GM21619 (cell line): ENCODE results near the gene MRPL27.
"Not testable (repeated sequence)": the region's sequence is repeated elsewhere in the genome, so short reads cannot be mapped to it uniquely, and the experiment has no call there.

Experiments used
- ATAC-seq: cut with Tn5 transposase; IDR thresholded peaks from one replicate; pipeline ENCODE4 v1.9.1; 2021; ENCODE audit not compliant: unreplicated experiment

MRPL27 gene

DNA sequence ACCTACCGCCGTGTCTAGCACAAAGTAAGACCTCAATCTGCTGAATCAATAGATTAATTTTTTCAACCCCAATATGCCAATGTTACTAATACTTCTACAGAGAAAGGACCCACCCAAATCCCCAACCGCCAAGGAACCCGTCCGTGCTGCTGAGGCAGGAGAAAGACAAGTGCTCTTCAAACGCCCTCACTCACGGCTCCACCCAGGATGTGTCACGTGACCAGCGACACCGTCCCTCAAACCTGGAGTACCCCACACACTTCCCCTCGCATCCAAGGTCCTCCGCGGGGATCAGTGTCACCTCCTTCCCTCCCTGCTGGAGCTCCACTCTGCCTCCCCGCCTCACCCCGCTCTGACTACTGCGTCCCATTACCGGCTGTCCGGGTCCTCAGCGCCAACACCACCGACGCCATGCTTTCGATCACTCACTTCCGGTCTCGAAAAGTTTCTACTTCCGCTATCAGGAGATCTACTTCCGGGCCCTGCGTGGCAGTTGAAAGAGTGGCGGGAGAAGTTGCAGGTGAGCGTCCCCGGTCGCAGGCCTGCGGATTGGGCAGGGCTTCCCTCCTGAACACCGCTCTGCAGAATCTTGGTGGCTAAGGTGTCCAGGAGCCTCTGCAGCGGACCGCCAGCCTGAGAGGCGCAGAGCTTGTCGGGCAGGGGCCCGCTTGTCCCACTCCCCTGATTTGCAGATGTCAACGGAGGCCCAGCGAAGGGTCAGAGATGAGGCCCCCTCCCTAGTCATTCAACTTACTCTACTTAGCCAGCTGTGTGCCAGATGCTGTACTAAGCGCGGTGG is at the start of gene MRPL27, which contains the start of gene EME1:
Gene MRPL27, minus strand, starts transcription at position 427 of the 799 bp plus-strand sequence. Its CDS starts 14 bp downstream, at position 413.
Gene EME1, plus strand, starts transcription at position 472 of the 799 bp plus-strand sequence. CDS start 1,980 bp downstream, outside the sequence.
- peak; percentile 89 for ATAC-seq

DNA sequence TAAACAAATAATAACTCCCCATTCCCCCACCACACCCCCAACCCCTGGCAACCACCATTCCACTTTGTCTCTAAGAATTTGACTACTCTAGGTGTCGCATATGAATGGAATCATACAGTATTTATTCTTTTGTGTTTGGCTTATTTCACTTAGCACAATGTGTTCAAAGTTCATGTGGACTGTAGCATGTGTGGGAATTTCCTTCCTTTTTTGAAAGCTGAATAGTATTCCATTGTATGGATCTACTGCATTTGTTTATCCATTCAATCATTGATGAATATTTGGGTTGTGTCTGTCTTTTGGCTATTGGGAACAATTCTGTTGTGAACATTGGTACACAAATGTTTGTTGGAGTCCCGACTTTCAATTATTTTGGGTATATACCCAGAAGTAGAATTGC is 49.8 kb upstream of the MRPL27 start:
- ATAC-seq = no peak

DNA sequence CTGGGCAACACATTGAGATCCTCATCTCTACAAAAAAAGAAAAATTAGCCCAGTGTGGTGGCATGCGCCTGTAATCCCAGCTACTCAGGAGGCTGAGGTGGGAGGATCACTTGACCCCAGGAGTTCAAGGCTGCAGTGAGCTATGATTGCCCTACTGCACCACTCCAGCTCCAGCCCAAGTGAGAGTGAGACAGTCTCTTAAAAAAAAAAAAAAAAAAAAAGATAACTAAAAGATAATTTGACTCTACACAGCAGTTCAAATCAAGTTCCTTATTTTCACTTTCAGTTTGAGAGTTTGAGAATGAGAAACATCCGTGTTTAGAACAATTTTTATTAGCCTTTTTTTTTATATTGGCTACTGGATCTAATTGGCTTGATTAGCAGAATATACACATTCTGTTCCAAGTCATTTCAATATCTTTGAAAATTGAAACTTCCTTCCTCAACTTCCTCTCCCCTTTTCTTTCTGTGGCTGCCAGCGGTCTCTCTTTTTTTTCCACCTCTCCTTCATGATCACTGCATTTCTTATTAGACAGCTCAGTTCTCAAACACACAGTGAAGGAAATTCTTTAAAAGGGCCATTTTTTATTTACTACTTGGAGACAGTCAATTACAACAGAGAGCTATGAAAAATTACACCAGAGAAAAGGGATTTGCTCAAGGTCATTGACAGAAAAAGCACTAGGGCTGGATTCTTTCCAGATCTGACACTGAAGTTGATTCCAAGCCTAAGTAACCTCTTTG is 48.5 kb upstream of the MRPL27 start:
- no peak for ATAC-seq

DNA sequence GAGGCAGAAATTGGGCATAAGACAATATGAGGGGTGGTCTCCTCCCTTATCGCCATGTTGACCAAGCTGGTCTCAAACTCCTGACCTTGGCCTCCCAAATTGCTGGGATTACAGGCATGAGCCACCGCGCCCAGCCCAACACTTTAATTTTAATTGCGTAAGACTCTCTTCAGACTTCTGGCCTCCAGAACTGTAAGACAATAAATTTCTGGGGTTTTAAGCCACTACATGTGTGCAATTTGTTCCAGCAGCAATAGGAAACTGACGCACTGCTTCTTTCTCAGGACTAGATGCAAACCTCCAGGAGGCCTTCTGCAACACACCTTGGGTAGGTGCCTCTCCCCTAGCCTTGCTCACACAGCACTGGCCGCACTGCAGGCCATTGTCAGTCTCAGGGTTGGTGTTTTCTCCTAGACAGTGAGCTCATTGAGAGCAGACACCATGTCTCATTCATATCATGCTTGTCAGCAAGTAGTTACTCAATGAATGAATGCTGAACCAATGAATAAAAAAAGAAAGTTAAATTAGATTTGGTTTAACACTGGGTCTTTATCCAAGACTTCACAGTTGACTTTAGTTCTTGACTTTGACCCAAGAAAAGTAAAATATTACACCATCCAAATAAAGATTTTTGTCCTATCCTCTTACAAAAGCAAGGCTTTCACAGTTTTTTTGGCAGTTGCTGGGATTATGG is 47.6 kb upstream of the MRPL27 start:
- no peak for ATAC-seq

DNA sequence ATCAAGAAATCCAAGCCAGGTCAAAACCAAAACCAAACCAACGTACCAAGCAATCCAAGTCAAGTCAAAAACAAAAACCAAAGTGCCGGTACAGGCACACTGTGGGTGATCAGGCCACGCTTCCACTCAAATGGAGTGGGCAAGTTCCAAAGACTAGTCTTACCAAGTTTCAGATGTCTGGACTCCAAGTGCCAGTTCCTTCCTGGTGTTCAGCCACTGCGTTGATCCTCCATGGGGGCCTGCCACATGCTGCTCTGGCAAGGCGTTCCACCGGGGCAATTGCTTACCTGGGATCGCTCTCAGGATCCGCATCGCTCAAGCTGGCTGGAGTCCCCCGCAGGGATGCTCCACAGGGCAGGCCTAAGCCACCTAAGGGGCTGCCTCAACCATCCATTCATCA is 46.6 kb upstream of the MRPL27 start:
- not testable (repeated sequence) for ATAC-seq

DNA sequence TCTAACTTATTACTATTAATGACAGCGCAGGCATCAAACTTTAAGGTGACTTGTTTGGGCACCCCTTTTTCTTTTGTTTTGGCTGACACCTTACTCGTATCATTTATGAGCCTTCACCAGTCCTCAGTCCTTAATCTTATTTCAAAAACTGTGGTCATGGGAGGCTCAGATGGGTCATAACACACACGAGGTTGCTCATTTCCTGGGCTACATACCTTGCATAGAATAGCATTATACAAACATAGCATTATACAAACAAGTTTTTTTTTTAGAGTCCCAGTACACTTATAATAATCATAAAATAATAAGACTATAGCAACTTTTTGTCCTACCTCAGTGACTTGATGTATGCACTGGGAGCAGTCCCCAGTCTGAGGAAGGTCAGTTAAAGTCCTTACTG is 41.8 kb upstream of the MRPL27 start:
- no peak for ATAC-seq

DNA sequence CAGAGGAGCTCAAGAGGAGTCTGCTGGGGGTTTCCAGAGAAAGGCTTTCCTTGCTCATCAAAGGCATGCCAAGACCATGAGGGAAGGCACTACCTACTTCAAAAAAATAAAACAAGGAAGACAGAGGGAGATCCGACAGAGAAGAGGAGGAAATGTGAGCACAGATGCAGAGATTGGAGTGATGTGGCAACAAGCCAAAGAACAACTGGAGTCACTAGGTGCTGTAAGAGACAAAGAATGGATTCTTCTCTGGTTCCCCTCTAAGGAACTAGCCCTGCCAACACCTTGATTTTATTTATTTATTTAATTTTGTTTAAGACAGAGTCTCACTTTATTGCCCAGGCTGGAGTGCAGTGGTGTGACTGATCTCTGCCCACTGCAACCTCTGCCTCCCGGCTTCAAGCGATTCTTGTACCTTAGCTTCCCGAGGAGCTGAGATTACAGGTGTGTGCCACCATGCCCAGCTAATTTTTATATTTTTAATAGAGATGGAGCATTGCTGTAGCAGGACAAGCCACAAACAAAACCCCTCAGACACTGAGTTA is 39.3 kb upstream of the MRPL27 start:
- no peak for ATAC-seq

DNA sequence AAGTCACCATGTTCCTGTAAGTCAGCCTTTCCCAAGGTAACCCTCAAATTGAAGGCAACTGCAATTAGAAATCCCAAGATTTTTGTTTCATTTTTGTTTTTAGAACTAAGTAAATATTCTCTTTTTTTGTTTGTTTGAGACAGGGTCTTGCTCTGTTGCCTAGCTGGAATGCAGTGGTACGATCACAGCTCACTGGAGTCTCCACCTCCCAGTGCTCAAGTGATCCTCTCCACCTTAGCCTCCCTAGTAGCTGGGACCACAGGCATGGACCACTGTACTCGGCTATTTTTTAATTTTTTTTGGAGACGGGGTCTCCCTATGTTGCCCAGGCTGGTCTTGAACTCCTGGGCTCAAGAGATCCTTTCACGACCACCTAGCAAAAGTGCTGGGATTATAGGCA is 34.9 kb upstream of the MRPL27 start:
- ATAC-seq = no peak

DNA sequence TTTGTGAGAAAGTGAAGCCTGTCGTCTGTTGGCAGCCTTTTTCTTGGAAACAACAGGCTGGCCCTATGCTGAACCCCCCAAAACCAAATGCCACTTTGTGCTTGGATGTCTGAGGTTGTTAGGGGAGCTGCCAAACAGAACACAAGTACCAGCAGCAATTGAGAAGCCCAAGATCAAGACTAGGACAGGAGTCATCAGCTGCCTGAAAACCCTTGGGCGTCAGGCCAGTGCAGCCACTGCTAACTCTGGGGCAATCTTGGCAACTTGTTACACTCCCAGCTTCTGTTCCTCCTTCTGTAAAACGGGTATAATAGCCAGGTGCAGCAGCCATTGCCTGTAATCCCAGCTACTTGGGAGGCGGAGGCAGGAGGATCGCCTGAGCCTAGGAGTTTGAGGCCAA is 33.6 kb upstream of the MRPL27 start:
- no peak for ATAC-seq

DNA sequence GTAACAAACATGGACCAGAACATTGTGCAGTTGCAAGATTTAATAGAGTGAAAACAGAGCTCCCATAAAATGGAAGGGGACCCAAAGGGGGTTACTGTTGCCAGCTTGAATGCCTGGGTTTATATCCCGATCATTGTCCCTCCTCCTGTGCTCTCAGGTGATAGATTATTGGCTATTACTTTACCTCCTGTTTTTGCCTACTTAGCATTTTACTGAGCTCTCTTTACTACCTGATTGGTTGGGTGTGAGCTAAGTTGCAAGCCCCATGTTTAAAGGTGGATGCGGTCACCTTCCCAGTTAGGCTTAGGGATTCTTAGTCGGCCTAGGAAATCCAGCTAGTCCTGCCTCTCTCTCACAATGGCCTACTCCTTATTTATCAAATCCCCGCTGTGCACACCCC is 32.4 kb upstream of the MRPL27 start:
- not testable (repeated sequence) for ATAC-seq

DNA sequence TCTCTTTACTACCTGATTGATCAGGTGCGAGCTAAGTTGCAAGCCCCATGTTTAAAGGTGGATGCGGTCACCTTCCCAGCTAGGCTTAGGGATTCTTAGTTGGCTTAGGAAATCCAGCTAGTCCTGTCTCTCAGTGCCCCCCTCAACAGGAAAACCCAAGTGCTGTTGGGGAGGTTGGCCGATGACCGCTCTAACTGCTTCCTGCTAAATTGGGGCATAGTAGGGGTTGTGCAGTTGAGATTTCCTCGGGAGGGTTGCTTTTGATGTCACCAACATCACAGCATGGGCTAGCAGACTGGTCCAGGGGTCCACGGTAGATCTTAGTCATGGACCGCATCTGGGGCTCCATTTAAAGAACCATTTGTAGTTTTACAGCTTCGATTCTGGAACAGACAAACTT is 26.6 kb upstream of the MRPL27 start:
- ATAC-seq = not testable (repeated sequence)

DNA sequence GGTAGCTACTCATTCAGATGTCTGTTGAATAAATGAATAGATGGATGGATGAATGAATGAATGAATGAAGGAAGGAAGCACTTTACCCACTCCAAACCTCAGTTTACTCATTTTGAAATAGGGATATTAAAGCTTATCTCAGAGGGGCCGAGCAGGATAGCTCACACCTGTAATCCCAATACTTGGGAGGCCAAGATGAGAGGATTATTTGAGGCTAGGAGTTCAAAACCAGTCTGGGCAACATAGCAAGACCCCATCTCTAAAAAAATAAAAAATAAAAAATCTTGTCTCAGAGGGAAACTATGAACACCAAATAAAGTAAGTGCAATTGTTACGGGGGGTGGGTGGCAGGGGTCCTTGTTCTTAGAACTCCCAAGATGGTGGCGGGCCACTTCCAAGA is 25.7 kb upstream of the MRPL27 start:
- not testable (repeated sequence) for ATAC-seq

DNA sequence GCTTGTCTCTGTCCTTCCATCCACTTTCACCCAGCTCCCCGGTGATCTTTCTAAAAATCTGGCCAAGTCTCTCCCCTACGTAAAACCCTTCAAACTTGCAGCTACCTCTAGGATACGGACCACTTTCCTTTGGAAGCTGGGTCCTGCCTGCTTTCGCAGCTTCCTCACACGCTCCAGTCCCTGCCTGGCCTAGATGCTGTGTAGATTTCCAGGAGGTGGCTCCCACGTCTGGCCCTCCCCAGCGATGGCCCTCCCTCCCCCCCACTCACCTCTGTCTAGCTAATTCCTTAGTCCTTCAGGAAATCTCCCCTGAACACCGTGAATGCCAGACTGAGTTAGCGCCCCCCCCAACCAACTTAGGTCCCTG is 24.9 kb upstream of the MRPL27 start:
- no peak for ATAC-seq

DNA sequence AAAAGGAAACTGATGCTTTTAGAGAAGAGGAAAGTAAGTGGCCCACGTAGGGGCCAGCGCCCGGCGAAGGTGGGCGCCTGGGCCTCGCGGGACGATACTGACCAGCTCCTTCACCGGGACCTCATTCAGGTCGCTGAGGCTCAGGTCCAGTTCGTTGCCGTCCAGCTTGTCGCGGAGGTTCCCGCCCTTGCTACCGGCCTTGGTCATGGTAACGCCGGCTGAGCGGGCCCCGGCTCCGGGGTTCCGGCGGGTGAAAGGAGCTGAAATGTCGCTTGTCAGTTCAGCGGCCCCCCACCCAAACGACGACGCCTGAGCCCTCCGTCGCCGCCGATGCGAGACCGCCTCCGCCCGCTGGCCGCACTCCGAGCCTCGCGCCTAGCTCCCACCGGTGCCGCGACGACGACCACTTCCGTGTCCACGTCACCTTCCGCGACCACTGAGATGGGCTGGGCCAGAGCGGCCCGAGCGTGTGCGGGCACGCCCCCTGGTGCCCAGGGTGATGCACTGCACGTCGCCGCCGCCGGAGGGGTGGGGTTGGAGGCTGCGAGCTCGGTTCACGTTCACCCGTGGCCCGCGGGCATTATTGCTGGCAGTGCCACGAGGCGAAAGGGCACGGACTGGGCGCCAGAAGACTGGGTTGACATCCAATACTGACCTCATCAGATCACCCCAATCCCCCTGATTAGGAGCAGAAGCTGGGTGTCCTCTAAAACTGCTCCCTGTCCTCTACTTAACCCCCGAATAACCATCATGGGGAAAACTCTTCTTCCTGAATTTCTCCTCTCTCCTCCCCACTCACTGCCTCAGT is 24.3 kb upstream of the MRPL27 start, which contains the start of gene LRRC59:
Gene LRRC59, minus strand, starts transcription at position 413 of the 808 bp plus-strand sequence. Its CDS starts 206 bp downstream, at position 207.
- ATAC-seq = peak; percentile 92

DNA sequence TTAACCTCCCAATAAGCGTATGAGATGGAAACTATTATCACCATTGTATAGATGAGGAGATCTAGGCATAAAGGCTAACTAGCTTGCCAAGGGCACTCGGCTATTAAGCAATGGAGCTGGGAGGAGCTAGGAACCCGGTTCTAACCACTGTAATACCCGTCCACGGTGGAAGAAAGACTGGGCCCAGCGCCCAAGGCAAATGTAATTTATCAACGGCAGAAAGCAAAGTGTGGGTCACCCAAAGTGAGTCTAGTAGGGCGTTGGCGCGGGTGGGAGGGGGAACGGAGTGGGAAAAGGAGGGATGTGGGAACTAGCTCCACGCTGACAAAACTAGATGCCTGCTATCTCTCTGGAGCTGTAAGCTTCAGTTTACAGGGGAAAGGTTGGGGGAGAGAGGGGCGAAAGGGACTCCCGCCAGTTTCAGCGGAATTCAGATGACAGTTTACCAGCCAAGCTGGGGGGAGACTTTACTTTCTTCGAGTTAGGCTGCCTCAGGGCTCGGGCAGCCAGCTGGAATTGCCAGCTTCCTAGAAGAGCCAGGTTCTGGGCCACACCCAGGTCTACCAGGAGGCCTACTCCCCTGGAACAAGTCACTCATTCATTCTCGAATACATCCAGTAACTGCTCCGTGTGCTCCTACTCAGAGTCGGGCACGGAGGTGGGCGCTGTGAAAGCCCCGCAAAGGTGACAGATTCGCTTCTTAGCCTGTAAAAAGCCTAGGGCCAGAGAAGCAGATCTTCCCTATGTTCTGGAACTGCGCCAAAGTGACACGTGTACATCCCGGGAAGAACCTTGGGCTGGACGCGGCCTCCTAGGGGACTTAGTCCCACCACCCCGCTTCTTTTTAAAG is 23.5 kb upstream of the MRPL27 start:
- ATAC-seq = peak; percentile 10

DNA sequence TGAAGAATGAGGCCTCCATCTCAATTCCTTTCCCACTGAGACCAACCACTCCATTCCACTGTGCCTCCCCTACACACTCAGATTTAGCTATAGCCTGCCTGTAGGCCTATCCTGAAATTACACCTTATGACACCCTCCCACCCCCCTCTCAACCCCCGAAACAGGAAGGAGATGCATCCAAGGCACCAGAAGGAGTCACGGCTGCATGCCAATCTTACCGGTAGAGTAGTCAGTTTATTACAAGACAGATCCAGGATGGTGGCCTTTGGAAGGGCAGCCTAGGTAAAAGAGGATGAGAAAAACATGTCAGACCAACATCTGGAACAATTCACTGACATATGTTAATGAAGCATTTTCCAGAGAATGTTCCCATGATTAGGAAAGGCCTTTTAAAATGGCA is 21.7 kb upstream of the MRPL27 start:
- no peak for ATAC-seq

DNA sequence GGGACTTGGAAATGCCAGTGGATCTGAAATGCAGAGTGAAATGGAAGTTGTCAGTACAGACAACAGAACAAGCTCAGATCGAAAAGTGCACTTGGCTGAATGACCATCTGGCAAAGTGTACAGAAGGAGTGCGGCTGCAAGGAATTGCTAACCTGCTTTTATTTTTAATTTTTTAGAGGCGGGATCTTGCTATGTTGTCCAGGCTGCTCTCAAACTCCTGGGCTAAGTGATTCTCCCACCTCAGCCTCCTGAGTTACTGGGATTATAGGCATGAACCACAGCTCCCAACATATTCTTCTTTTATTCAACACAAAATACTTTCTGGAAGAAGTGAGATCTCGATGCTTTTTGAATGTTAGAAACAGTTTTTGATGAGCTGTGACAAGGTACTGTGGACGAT is 20.7 kb upstream of the MRPL27 start:
- no peak for ATAC-seq

DNA sequence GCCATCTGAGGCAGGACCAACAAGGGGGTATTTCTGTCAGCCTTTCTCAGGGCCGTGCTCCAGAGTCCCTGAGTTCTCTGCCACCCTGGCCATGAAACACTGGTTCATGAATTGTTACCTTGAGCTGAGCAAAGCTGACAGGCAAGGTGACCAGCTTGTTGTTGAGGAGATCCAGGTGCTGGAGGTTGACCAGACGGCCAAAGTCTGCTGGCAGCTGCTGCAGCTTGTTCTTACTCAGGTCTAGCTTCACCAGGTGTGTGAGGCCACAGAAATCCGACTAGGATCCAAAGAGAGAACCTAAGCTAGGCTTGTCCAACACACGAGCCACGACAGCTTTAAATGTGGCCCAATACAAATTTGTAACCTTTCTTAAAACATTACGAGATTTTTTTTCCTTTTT is 19.6 kb upstream of the MRPL27 start:
- ATAC-seq = no peak

DNA sequence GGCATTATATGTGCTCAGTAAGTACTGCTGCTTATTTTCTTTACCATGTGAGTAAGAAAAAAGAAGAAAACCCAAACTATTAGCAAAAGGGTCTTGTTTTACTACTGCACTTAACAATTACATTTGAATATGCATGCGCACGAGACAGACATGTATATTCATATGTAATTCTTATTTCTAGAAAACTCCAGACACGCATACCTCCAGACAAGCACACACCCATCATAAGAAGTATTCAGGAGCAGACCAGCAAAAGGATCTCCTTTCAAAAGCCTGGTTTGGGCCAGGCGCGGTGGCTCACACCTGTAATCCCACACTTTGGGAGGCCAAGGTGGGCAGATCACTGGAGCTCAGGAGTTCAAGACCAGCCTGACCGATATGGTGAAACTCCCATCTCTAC is 16.6 kb upstream of the MRPL27 start:
- no peak for ATAC-seq

DNA sequence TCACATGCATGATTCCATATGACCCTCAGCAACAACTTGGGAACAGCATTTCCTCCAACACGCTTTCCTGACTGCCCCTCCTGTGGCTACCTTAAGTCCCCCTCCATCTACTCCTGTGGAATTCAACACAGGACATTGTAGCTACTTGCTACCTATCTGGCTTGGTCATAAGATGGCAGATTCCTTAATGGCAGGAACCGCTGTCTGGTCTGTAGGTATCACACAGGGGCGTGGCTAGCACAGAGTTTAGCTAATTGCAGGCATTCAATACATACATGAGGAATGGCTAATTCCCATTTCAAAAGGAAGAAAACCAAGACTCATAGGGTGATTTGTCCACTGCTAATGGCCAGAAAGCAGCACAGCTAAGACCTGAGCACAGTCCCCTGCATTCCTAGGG is 15.7 kb upstream of the MRPL27 start:
- no peak for ATAC-seq
